NK-92 (cell line): ENCODE data around the gene RPP30.

Source experiments
- DNase-seq: peaks from one replicate; lab custom pipeline; 2025; ENCODE audit not compliant: unreplicated experiment; lab: John Stamatoyannopoulos, UW

The RPP30 gene

GRCh38 chr10:90916392-90917237 is 44.8 kb downstream of the RPP30 start:
- DNase-seq, result no peak

GRCh38 chr10:90917238-90917967 is 45.6 kb downstream of the RPP30 start:
- DNase-seq, result no peak

GRCh38 chr10:90917968-90918318 is 46.2 kb downstream of the RPP30 start:
- DNase-seq, result no peak

GRCh38 chr10:90919683-90920574 is 48.2 kb downstream of the RPP30 start:
- no peak for DNase-seq

GRCh38 chr10:90920986-90921666 is 49.4 kb downstream of the RPP30 start, which contains the start of gene ANKRD1:
Gene ANKRD1, minus strand, starts transcription at chr10:90921087. Its CDS starts 60 bp downstream, at chr10:90921027.
- no peak for DNase-seq

- DNase-seq, result no peak
These were observed 50.1 kb downstream of the RPP30 start for GRCh38 chr10:90921906-90922305.

GRCh38 chr10:90923111-90923731 is 51.4 kb downstream of the RPP30 start:
- no peak for DNase-seq

GRCh38 chr10:90924552-90924951 is 52.8 kb downstream of the RPP30 start:
- DNase-seq, result no peak

GRCh38 chr10:90925079-90926029 is 53.6 kb downstream of the RPP30 start:
- DNase-seq, result no peak

GRCh38 chr10:90927293-90927692 is 55.5 kb downstream of the RPP30 start:
- no peak for DNase-seq

GRCh38 chr10:90929179-90929578 is 57.4 kb downstream of the RPP30 start:
- DNase-seq, result no peak

GRCh38 chr10:90930070-90930837 is 58.5 kb downstream of the RPP30 start:
- DNase-seq, result no peak

- DNase-seq, result no peak
These were observed 59.4 kb downstream of the RPP30 start for GRCh38 chr10:90930971-90931871.

- DNase-seq, result no peak
These were observed 64.0 kb downstream of the RPP30 start for GRCh38 chr10:90935581-90936275.

- DNase-seq, result no peak
These were observed 64.5 kb downstream of the RPP30 start for GRCh38 chr10:90936276-90936659.

- DNase-seq, result no peak
These were observed 66.0 kb downstream of the RPP30 start for GRCh38 chr10:90937645-90938258.
